ENCODE data around the gene RBM23.

GRCh38 chr14:22929961-22930364 lies 11.0 kb upstream of the RBM23 start:
- TF ChIP-seq, protein P1, sequence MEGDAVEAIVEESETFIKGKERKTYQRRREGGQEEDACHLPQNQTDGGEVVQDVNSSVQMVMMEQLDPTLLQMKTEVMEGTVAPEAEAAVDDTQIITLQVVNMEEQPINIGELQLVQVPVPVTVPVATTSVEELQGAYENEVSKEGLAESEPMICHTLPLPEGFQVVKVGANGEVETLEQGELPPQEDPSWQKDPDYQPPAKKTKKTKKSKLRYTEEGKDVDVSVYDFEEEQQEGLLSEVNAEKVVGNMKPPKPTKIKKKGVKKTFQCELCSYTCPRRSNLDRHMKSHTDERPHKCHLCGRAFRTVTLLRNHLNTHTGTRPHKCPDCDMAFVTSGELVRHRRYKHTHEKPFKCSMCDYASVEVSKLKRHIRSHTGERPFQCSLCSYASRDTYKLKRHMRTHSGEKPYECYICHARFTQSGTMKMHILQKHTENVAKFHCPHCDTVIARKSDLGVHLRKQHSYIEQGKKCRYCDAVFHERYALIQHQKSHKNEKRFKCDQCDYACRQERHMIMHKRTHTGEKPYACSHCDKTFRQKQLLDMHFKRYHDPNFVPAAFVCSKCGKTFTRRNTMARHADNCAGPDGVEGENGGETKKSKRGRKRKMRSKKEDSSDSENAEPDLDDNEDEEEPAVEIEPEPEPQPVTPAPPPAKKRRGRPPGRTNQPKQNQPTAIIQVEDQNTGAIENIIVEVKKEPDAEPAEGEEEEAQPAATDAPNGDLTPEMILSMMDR (IDR thresholded peaks at IDR 0.05): no peak
- TF ChIP-seq POLR2A (IDR thresholded peaks at IDR 0.05): no peak
